Activated CD8-positive, alpha-beta T cell treated with anti-CD3 and anti-CD28 coated beads, Interleukin-2, amount 10 ng/mL, durations not matched to agents 7 days and 5 days (primary cell): ENCODE data around the gene CORO2B. TPM values are rescaled to one million over a fixed set of nuclear protein-coding genes. Genes with fewer than 3 reads are reported as not detected.

Experiments used
- ATAC-seq: fragments of 150-1000 bp; cut with Tn5 transposase; one replicate; pipeline ENCODE4 v1.10.0; 2021; ENCODE audit warnings: moderate library complexity
- CTCF ChIA-PET: fragments of 350-600 bp; sonication (Branson Sonifier 250); formaldehyde crosslinking; loops from one replicate; lab custom pipeline; 2021; ENCODE audit warnings: antibody characterized with exemption; lab: Charles Lee
- POLR2A ChIA-PET: fragments of 350-600 bp; sonication (Branson Sonifier 250); formaldehyde crosslinking; loops from one replicate; lab custom pipeline; 2021; ENCODE audit warnings: antibody characterized with exemption; lab: Charles Lee
- DNase-seq: peaks from one replicate; pipeline ENCODE4 v3.0.0-alpha.2; 2020
- H3K27ac Mint-ChIP-seq: one replicate; pipeline ENCODE4 v1.8.0; 2021; ENCODE audit warnings: mild to moderate bottlenecking, mixed read lengths
- H3K27me3 Mint-ChIP-seq: one replicate; pipeline ENCODE4 v1.8.0; 2021; ENCODE audit warnings: low read depth, mixed read lengths
- H3K36me3 Mint-ChIP-seq: one replicate; pipeline ENCODE4 v1.8.0; 2021; ENCODE audit warnings: low read depth, mixed read lengths
- H3K4me1 Mint-ChIP-seq: one replicate; pipeline ENCODE4 v1.8.0; 2021; ENCODE audit warnings: low read depth, mixed read lengths
- H3K4me3 Mint-ChIP-seq: one replicate; pipeline ENCODE4 v1.8.0; 2021; ENCODE audit warnings: mild to moderate bottlenecking, mixed read lengths
- H3K9me3 Mint-ChIP-seq: one replicate; pipeline ENCODE4 v1.8.0; 2022; ENCODE audit warnings: mixed read lengths; ENCODE audit not compliant: insufficient read depth
- total RNA-seq, 2 experiments: library from RNA; stranded (reverse); gene quantifications; one replicate each; pipeline ENCODE4 v1.2.3, GENCODE V29; 2021

CORO2B gene
- total RNA-seq, 2 experiments from 2014 or later = not detected

- Mint-ChIP-seq H3K27ac (no peak overlapping the region), H3K4me3 (no peak overlapping the region), H3K27me3 (peaks cover 10% of the 10 kb centered on the region), H3K36me3 (no peaks in the 10 kb centered on the region), H3K9me3 (no peaks in the 10 kb centered on the region), H3K4me1 (no peaks in the 10 kb centered on the region)
- ATAC-seq (no peak), DNase-seq (no peak)
- CTCF ChIA-PET = interaction anchor here (5.2 kb wide), 1 partner anchor 10 kb away, joined by 24 read pairs; no protein-coding TSS in a partner anchor
- POLR2A ChIA-PET = no interaction called here
These were observed 84.7 kb downstream of the CORO2B start for GRCh38 chr15:68663526-68663925.

GRCh38 chr15:68666120-68666811, 87.5 kb downstream of the CORO2B start:
- Mint-ChIP-seq H3K4me1 (no peaks in the 10 kb centered on the region), H3K36me3 (no peaks in the 10 kb centered on the region), H3K4me3 (no peak overlapping the region), H3K9me3 (no peaks in the 10 kb centered on the region), H3K27me3 (peaks cover 10% of the 10 kb centered on the region), H3K27ac (no peak overlapping the region)
- POLR2A ChIA-PET = no interaction called here
- ATAC-seq = no peak
- DNase-seq = no peak
- CTCF ChIA-PET = interaction anchor here (0.9 to 1.7 kb wide), 5 partner anchors 8 to 360 kb away, joined by 3 to 13 read pairs (median 4); no protein-coding TSS in a partner anchor

GRCh38 chr15:68666812-68667450, 88.1 kb downstream of the CORO2B start:
- no peak overlapping the region for H3K27ac Mint-ChIP-seq
- CTCF ChIA-PET = no interaction called here
- ATAC-seq = no peak
- H3K27me3 Mint-ChIP-seq = peaks cover 16% of the 10 kb centered on the region
- DNase-seq = no peak
- H3K4me3 Mint-ChIP-seq = no peak overlapping the region
- no peaks in the 10 kb centered on the region for H3K4me1 Mint-ChIP-seq
- no peaks in the 10 kb centered on the region for H3K9me3 Mint-ChIP-seq
- POLR2A ChIA-PET = no interaction called here
- no peaks in the 10 kb centered on the region for H3K36me3 Mint-ChIP-seq

- H3K27me3 Mint-ChIP-seq = peaks cover 21% of the 10 kb centered on the region
- no peak overlapping the region for H3K4me3 Mint-ChIP-seq
- H3K4me1 Mint-ChIP-seq = no peaks in the 10 kb centered on the region
- ATAC-seq (no peak), DNase-seq (no peak)
- no peaks in the 10 kb centered on the region for H3K9me3 Mint-ChIP-seq
- no peak overlapping the region for H3K27ac Mint-ChIP-seq
- ChIA-PET POLR2A (no interaction called here), CTCF (no interaction called here)
- H3K36me3 Mint-ChIP-seq = no peaks in the 10 kb centered on the region
These were observed 89.2 kb downstream of the CORO2B start for GRCh38 chr15:68667800-68668625.

GRCh38 chr15:68668926-68669600, 90.3 kb downstream of the CORO2B start:
- Mint-ChIP-seq H3K36me3 (no peaks in the 10 kb centered on the region), H3K27me3 (peaks cover 17% of the 10 kb centered on the region), H3K4me1 (peaks cover 3% of the 10 kb centered on the region), H3K9me3 (no peaks in the 10 kb centered on the region), H3K4me3 (no peak overlapping the region), H3K27ac (no peak overlapping the region)
- ChIA-PET POLR2A (no interaction called here), CTCF (interaction anchor here (0.9 kb wide), 1 partner anchor 119 kb away, joined by 4 read pairs; no protein-coding TSS in a partner anchor)
- DNase-seq = no peak
- ATAC-seq = no peak

- Mint-ChIP-seq H3K4me1 (peaks cover 4% of the 10 kb centered on the region), H3K27ac (no peak overlapping the region), H3K27me3 (peaks cover 15% of the 10 kb centered on the region), H3K36me3 (no peaks in the 10 kb centered on the region), H3K9me3 (no peaks in the 10 kb centered on the region), H3K4me3 (no peak overlapping the region)
- ChIA-PET POLR2A (no interaction called here), CTCF (interaction anchor here (0.6 kb wide), 1 partner anchor 15 kb away, joined by 4 read pairs; no protein-coding TSS in a partner anchor)
- DNase-seq (no peak), ATAC-seq (no peak)
These were observed 93.5 kb downstream of the CORO2B start for GRCh38 chr15:68672251-68672650.

GRCh38 chr15:68672781-68673205, 94.0 kb downstream of the CORO2B start:
- Mint-ChIP-seq H3K27me3 (peaks cover 15% of the 10 kb centered on the region), H3K36me3 (no peaks in the 10 kb centered on the region), H3K27ac (no peak overlapping the region), H3K9me3 (no peaks in the 10 kb centered on the region), H3K4me3 (no peak overlapping the region), H3K4me1 (peaks cover 4% of the 10 kb centered on the region)
- CTCF ChIA-PET = interaction anchor here (1.7 to 4.3 kb wide), 6 partner anchors 11 to 366 kb away, joined by 3 to 65 read pairs (median 28); no protein-coding TSS in a partner anchor
- ATAC-seq (no peak), DNase-seq (no peak)
- POLR2A ChIA-PET = no interaction called here

GRCh38 chr15:68674975-68675374, 96.2 kb downstream of the CORO2B start:
- peaks cover 4% of the 10 kb centered on the region for H3K4me1 Mint-ChIP-seq
- POLR2A ChIA-PET = no interaction called here
- no peak overlapping the region for H3K4me3 Mint-ChIP-seq
- CTCF ChIA-PET = interaction anchor here (1.4 to 4.3 kb wide), 10 partner anchors 9 to 369 kb away, joined by 4 to 74 read pairs (median 17); no protein-coding TSS in a partner anchor
- H3K36me3 Mint-ChIP-seq = no peaks in the 10 kb centered on the region
- no peaks in the 10 kb centered on the region for H3K9me3 Mint-ChIP-seq
- DNase-seq (no peak), ATAC-seq (no peak)
- H3K27ac Mint-ChIP-seq = no peak overlapping the region
- peaks cover 15% of the 10 kb centered on the region for H3K27me3 Mint-ChIP-seq

- Mint-ChIP-seq H3K9me3 (no peaks in the 10 kb centered on the region), H3K4me3 (no peak overlapping the region), H3K36me3 (no peaks in the 10 kb centered on the region), H3K27ac (no peak overlapping the region), H3K27me3 (peaks cover 14% of the 10 kb centered on the region), H3K4me1 (peaks cover 4% of the 10 kb centered on the region)
- ChIA-PET POLR2A (no interaction called here), CTCF (interaction anchor here (3.4 to 4.3 kb wide), 4 partner anchors 116 to 370 kb away, joined by 31 to 74 read pairs (median 61); no protein-coding TSS in a partner anchor)
- DNase-seq (no peak), ATAC-seq (no peak)
These were observed 97.3 kb downstream of the CORO2B start for GRCh38 chr15:68676011-68676605.

GRCh38 chr15:68676926-68677325, 98.1 kb downstream of the CORO2B start:
- no peak overlapping the region for H3K4me3 Mint-ChIP-seq
- POLR2A ChIA-PET = no interaction called here

GRCh38 chr15:68677996-68678395, 99.2 kb downstream of the CORO2B start:
- CTCF ChIA-PET = interaction anchor here (1.2 kb wide), 1 partner anchor 128 kb away, joined by 4 read pairs; no protein-coding TSS in a partner anchor
- Mint-ChIP-seq H3K4me3 (no peak overlapping the region), H3K27me3 (peaks cover 1% of the 10 kb centered on the region), H3K9me3 (no peaks in the 10 kb centered on the region), H3K4me1 (peaks cover 4% of the 10 kb centered on the region), H3K27ac (no peak overlapping the region), H3K36me3 (no peaks in the 10 kb centered on the region)
- no peak for DNase-seq
- POLR2A ChIA-PET = no interaction called here
- no peak for ATAC-seq

More at GRCh38 chr15:68676926-68677325, 98.1 kb downstream of the CORO2B start:
- Mint-ChIP-seq H3K27ac (no peak overlapping the region), H3K4me1 (peaks cover 4% of the 10 kb centered on the region), H3K36me3 (no peaks in the 10 kb centered on the region), H3K27me3 (peaks cover 7% of the 10 kb centered on the region), H3K9me3 (no peaks in the 10 kb centered on the region)
- no peak for DNase-seq
- CTCF ChIA-PET = interaction anchor here (4.3 kb wide), 1 partner anchor 122 kb away, joined by 57 read pairs; no protein-coding TSS in a partner anchor
- ATAC-seq = no peak
